IMR-90 (cell line): ENCODE measurements around the gene PAX3. TPM values are rescaled to one million over a fixed set of nuclear protein-coding genes. Genes with fewer than 3 reads are reported as not detected.

Experiments used
- ATAC-seq: fragments of 200-7000 bp; cut with Tn5 transposase; 2 replicates; pipeline ENCODE4 v1.9.1; 2020; ENCODE audit warnings: low read depth, mild to moderate bottlenecking, moderate library complexity
- BruUV-seq: library from RNA; stranded (reverse); fragments of 400-500 nt; replicated peaks from 2 replicates; lab custom pipeline; 2021; lab: Mats Ljungman, UMichigan
- CTCF ChIA-PET: fragments of 300-600 bp; formaldehyde crosslinking; extraction: SDS; loops from one replicate; lab custom pipeline; 2021; ENCODE audit warnings: antibody characterized with exemption; lab: Yijun Ruan, JAX
- POLR2A ChIA-PET: fragments of 300-600 bp; sonication (Branson Sonifier 250); formaldehyde crosslinking; loops from one replicate; lab custom pipeline; 2022; ENCODE audit warnings: antibody characterized with exemption; ENCODE audit not compliant: unreplicated experiment; lab: Charles Lee
- DNase-seq: peaks from one replicate; pipeline ENCODE4 v3.0.0; 2013
- H2AFZ ChIP-seq: replicated peaks from 2 replicates; pipeline ENCODE3; 2013; ENCODE audit warnings: low read length, mild to moderate bottlenecking; ENCODE audit not compliant: poor library complexity
- H2AK5ac ChIP-seq: 2 replicates; pipeline ENCODE4 v1.6.1; 2013; ENCODE audit warnings: low read depth, low read length, inconsistent platforms
- H2AK9ac ChIP-seq: replicated peaks from 2 replicates; pipeline ENCODE3; 2013; ENCODE audit warnings: mild to moderate bottlenecking, low read depth, low read length, moderate library complexity; ENCODE audit not compliant: poor library complexity
- H2BK120ac ChIP-seq: 2 replicates; pipeline ENCODE4 v1.6.1; 2013; ENCODE audit warnings: low read depth, low read length, inconsistent platforms
- H2BK15ac ChIP-seq: 3 replicates; pipeline ENCODE4 v1.6.1; 2013; ENCODE audit warnings: low read depth, low read length, inconsistent platforms
- H2BK20ac ChIP-seq: 2 replicates; pipeline ENCODE4 v1.6.1; 2013; ENCODE audit warnings: low read depth, mild to moderate bottlenecking, inconsistent platforms, low read length, moderate library complexity
- H2BK5ac ChIP-seq: 2 replicates; pipeline ENCODE4 v1.6.1; 2013; ENCODE audit warnings: mild to moderate bottlenecking, low read depth, low read length, inconsistent platforms; ENCODE audit not compliant: poor library complexity, severe bottlenecking
- H3K14ac ChIP-seq: replicated peaks from 2 replicates; pipeline ENCODE4 v1.6.1; 2013; ENCODE audit warnings: low read depth, low read length, inconsistent platforms
- H3K18ac ChIP-seq: 2 replicates; pipeline ENCODE4 v1.6.1; 2013; ENCODE audit warnings: low read depth, low read length, control low read depth
- H3K23ac ChIP-seq: 2 replicates; pipeline ENCODE4 v1.6.1; 2013; ENCODE audit warnings: low read depth, low read length, inconsistent platforms
- H3K27ac ChIP-seq: 2 replicates; pipeline ENCODE4 v1.5.1; 2013; ENCODE audit warnings: mild to moderate bottlenecking, control low read depth, low read length; ENCODE audit not compliant: insufficient read depth
- H3K27me3 ChIP-seq: 2 replicates; pipeline ENCODE4 v1.6.1; 2013; ENCODE audit warnings: low read length; ENCODE audit not compliant: control insufficient read depth, insufficient read depth
- H3K36me3 ChIP-seq: 2 replicates; pipeline ENCODE4 v1.6.1; 2013; ENCODE audit warnings: low read length, mixed read lengths; ENCODE audit not compliant: control insufficient read depth, insufficient read depth
- H3K4ac ChIP-seq: 2 replicates; pipeline ENCODE4 v1.6.1; 2013; ENCODE audit warnings: low read depth, low read length, inconsistent platforms
- H3K4me1 ChIP-seq: 2 replicates; pipeline ENCODE4 v1.6.1; 2013; ENCODE audit warnings: low read length, mixed read lengths; ENCODE audit not compliant: control insufficient read depth, insufficient read depth
- H3K4me2 ChIP-seq: 2 replicates; pipeline ENCODE4 v1.6.1; 2013; ENCODE audit warnings: low read depth, mild to moderate bottlenecking, control low read depth, low read length, moderate library complexity
- H3K4me3 ChIP-seq: 2 replicates; pipeline ENCODE4 v1.5.1; 2013; ENCODE audit warnings: low read depth, mild to moderate bottlenecking, control low read depth, low read length, moderate library complexity; ENCODE audit not compliant: insufficient read depth
- H3K56ac ChIP-seq: 2 replicates; pipeline ENCODE4 v1.6.1; 2013; ENCODE audit warnings: low read length, inconsistent platforms; ENCODE audit not compliant: insufficient read depth; ENCODE audit errors: extremely low read depth
- H3K79me1 ChIP-seq, 2 experiments: 2 replicates each; pipeline ENCODE4 v1.6.1; 2013; ENCODE audit warnings: low read length in 2 of 2, inconsistent platforms in 1 of 2, low read depth in 1 of 2
- H3K9ac ChIP-seq: 2 replicates; pipeline ENCODE4 v1.6.1; 2013; ENCODE audit warnings: low read depth, low read length, control low read depth
- H3K9me1 ChIP-seq: 2 replicates; pipeline ENCODE4 v1.6.1; 2013; ENCODE audit warnings: low read length, inconsistent platforms; ENCODE audit not compliant: insufficient read depth
- H3K9me3 ChIP-seq: 2 replicates; pipeline ENCODE4 v1.6.1; 2013; ENCODE audit warnings: low read length; ENCODE audit not compliant: control insufficient read depth, insufficient read depth
- H4K20me1 ChIP-seq: 2 replicates; pipeline ENCODE4 v1.6.1; 2013; ENCODE audit warnings: low read length, inconsistent platforms; ENCODE audit not compliant: insufficient read depth
- H4K5ac ChIP-seq: 2 replicates; pipeline ENCODE4 v1.6.1; 2013; ENCODE audit warnings: mild to moderate bottlenecking, low read depth, low read length, control low read depth
- H4K8ac ChIP-seq, 2 experiments: 2 replicates each; pipeline ENCODE4 v1.6.1; 2013; ENCODE audit warnings: low read depth in 2 of 2, low read length in 2 of 2, control low read depth in 1 of 2, inconsistent platforms in 1 of 2
- H4K91ac ChIP-seq: 2 replicates; pipeline ENCODE4 v1.6.1; 2013; ENCODE audit warnings: low read depth, low read length, inconsistent platforms; ENCODE audit not compliant: insufficient read depth
- BHLHE40 ChIP-seq: fragments of 150-350 bp; IDR thresholded peaks from 2 replicates; pipeline ENCODE4 v1.6.1; 2016; ENCODE audit warnings: mild to moderate bottlenecking, low read depth, low read length
- CEBPB ChIP-seq: IDR thresholded peaks from 2 replicates; pipeline ENCODE4 v1.6.1; 2012; ENCODE audit warnings: low read depth, low read length, improper control_type of control experiment
- CHD1 ChIP-seq: IDR thresholded peaks from 2 replicates; pipeline ENCODE4 v1.6.1; 2012; ENCODE audit warnings: low read depth, low read length, improper control_type of control experiment
- FOS ChIP-seq: fragments of 150-350 bp; IDR thresholded peaks from 2 replicates; pipeline ENCODE4 v1.6.1; 2016; ENCODE audit warnings: low read depth, low read length
- MAZ ChIP-seq: IDR thresholded peaks from 2 replicates; pipeline ENCODE4 v1.6.1; 2012; ENCODE audit warnings: low read depth, mild to moderate bottlenecking, low read length, improper control_type of control experiment, moderate library complexity, borderline replicate concordance
- MXI1 ChIP-seq: IDR thresholded peaks from 2 replicates; pipeline ENCODE4 v1.6.1; 2012; ENCODE audit warnings: low read depth, mild to moderate bottlenecking, low read length, moderate library complexity, borderline replicate concordance
- RCOR1 ChIP-seq: IDR thresholded peaks from 2 replicates; pipeline ENCODE4 v1.6.1; 2012; ENCODE audit warnings: mild to moderate bottlenecking, low read length, improper control_type of control experiment; ENCODE audit not compliant: insufficient replicate concordance
- WGBS, 2 experiments: methylation state at CpG; one replicate each; pipeline versions ENCODE4 v1.1.5 to v1.1.7; 2013; ENCODE audit warnings: missing lambda C conversion rate in 2 of 2; ENCODE audit not compliant: insufficient read length in 1 of 2; ENCODE audit errors: extremely low coverage in 2 of 2; 5-methylcytosine and 5-hydroxymethylcytosine counted together
- dilution Hi-C: fragments of 300-500 bp; cut with HindIII; formaldehyde crosslinking; loops from one replicate; pipeline ENCODE4 v1.14.3; 2018; ENCODE audit warnings: low sequenced_read_pairs; ENCODE audit not compliant: unreplicated experiment
- in situ Hi-C: fragments of 300-500 bp; cut with MboI; formaldehyde crosslinking; loops from 3 replicates; pipeline ENCODE4 v1.14.3; 2019; ENCODE audit warnings: low sequenced_read_pairs, inconsistent platforms, mixed read lengths
- intact Hi-C: fragments of 100-400 bp; cut with micrococcal nuclease; formaldehyde crosslinking; loops from 2 replicates; pipeline ENCODE4 v1.10.0; 2022
- polyA plus RNA-seq, 3 experiments: library from polyadenylated mRNA; depleted of rRNA; stranded (reverse); fragments of >200 nt; gene quantifications; 2 replicates each; pipeline ENCODE4 v1.2.3, GENCODE V29; 2012; ENCODE audit warnings: low replicate concordance in 1 of 3
- total RNA-seq: library from RNA; depleted of rRNA; stranded (reverse); fragments of >200 nt; gene quantifications from 2 replicates; pipeline ENCODE4 v1.2.3, GENCODE V29; 2012

The PAX3 gene
- total and polyA plus RNA-seq, 2 of the 4 experiments (the other 2 are of a cell fraction), result not detected

GRCh38 chr2:222296311-222296741, 2.5 kb downstream of the PAX3 start:
- Histone ChIP-seq H3K4me1 (no peaks in the 10 kb centered on the region; the same call in 1 of the 2 replicates), H3K4me3 (no peak overlapping the region), H2AK9ac (no peak overlapping the region), H2BK120ac (no peak overlapping the region), H3K27me3 (peaks cover 98% of the 10 kb centered on the region), H2AK5ac (no peak overlapping the region), H4K20me1 (no peaks in the 10 kb centered on the region), H2BK5ac (no peak overlapping the region), H3K56ac (no peak overlapping the region), H2AFZ (no peak overlapping the region), H2BK20ac (no peak overlapping the region), H4K8ac (no peak overlapping the region), H3K9me1 (no peaks in the 10 kb centered on the region), H3K4me2 (peak overlapping the region; percentile 23; the same call in 1 of the 2 replicates), H4K91ac (no peak overlapping the region), H3K27ac (no peak overlapping the region), H3K4ac (no peak overlapping the region), H3K9ac (no peak overlapping the region), H3K18ac (no peak overlapping the region), H3K14ac (no peak overlapping the region), H3K79me1 (no peaks in the 10 kb centered on the region), H3K36me3 (no peaks in the 10 kb centered on the region), H3K9me3 (peaks cover 21% of the 10 kb centered on the region), H2BK15ac (no peak overlapping the region), H3K23ac (no peak overlapping the region), H4K5ac (no peak overlapping the region)
- in situ Hi-C loops, result no loop called here
- ATAC-seq (no peak), DNase-seq (no peak)
- CTCF ChIA-PET, result no interaction called here
- TF ChIP-seq RCOR1 (no peak), MAZ (no peak), BHLHE40 (no peak), CHD1 (no peak), FOS (no peak), CEBPB (no peak), MXI1 (no peak)
- BruUV-seq, result no TSS peak
- intact Hi-C loops, result no loop called here
- dilution Hi-C loops, result no loop called here
- POLR2A ChIA-PET, result no interaction called here
- no CpG with 5 or more reads among the region's 6 CpGs for WGBS, 2 experiments
